Fibroblast of pulmonary artery (primary cell): Measurements from ENCODE around the gene UACA.

Experiments used
- DNase-seq: peaks from one replicate; pipeline ENCODE4 v3.0.0-alpha.2; 2010; ENCODE audit warnings: low read depth
- H3K4me3 ChIP-seq: replicated peaks from 2 replicates; pipeline ENCODE4 v1.5.1; 2011; ENCODE audit warnings: low read depth, mild to moderate bottlenecking, control low read depth, low read length, moderate library complexity
- TF ChIP-seq, protein P1 (sequence below): IDR thresholded peaks from 2 replicates; pipeline ENCODE4 v1.5.1; 2011; ENCODE audit warnings: mild to moderate bottlenecking, control low read depth, low read length, inconsistent platforms; ENCODE audit errors: missing control alignments

The UACA gene

DNA sequence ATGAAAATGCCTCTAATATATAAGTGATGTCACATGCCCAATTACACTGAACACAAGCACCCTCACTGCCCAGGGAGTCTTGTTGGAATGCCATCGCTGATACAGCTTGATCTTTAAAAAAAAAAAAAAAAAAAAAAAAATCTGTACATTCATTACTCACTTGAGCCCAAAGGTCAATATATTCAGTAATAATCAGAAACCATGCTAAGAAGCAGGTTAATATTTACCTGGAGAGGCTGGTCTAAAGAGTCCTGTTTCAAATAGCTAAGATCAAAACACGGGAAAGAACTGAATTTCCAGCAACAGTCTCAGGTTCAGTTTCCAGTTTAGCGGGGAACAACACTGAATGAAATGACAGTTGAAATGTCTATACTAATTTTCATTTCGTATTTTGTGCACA, 109.9 kb downstream of the UACA start:
- DNase-seq, result no peak
- TF ChIP-seq, protein P1, sequence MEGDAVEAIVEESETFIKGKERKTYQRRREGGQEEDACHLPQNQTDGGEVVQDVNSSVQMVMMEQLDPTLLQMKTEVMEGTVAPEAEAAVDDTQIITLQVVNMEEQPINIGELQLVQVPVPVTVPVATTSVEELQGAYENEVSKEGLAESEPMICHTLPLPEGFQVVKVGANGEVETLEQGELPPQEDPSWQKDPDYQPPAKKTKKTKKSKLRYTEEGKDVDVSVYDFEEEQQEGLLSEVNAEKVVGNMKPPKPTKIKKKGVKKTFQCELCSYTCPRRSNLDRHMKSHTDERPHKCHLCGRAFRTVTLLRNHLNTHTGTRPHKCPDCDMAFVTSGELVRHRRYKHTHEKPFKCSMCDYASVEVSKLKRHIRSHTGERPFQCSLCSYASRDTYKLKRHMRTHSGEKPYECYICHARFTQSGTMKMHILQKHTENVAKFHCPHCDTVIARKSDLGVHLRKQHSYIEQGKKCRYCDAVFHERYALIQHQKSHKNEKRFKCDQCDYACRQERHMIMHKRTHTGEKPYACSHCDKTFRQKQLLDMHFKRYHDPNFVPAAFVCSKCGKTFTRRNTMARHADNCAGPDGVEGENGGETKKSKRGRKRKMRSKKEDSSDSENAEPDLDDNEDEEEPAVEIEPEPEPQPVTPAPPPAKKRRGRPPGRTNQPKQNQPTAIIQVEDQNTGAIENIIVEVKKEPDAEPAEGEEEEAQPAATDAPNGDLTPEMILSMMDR, result no peak
- no peak overlapping the region for H3K4me3 ChIP-seq

DNA sequence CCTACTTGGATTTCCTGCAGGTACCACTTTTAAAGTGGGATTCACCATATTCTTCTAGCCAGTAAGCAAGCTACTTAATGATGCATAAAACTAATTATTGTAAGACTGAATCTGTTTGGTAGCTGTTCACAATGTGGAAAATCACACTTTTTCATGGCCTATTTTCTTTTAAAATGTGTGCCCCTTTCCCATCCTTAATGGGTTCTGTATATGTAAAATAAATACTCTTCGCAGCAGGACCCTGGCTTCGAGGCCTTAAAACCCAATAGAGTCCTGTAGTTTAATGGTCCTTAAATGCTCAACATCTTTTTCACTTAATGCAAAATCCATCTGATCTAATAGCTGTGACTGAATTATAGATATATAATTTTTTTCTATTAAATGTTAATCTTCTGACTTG, 111.0 kb downstream of the UACA start:
- H3K4me3 ChIP-seq, result no peak overlapping the region
- TF ChIP-seq, protein P1, result no peak
- DNase-seq, result no peak

DNA sequence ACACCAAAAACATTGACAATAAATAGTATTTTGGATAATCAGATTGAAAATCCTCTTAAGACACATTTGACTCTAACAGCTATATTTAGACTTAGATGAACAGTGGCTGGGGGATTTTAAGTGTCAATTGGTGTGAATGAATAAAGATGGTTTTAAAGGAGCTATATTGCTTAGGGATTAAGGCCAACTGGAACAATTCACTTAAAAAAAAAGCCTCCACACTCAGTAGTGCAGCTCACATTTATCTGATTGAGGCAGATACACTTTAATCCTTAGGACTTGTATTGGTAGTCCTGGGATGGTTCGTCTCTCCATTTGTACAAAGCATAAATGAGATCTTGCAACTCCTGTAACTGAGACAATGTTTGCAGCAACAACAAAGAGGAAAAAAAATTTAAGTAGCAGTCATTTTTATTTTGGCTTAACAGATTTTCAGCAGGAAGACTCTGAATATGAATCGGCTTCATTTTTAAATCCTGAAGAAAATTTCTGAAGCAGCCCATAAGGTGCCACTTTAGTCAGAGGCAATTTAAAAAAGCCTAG, 112.0 kb downstream of the UACA start:
- DNase-seq, result no peak
- TF ChIP-seq, protein P1, result no peak
- H3K4me3 ChIP-seq, result no peak overlapping the region

DNA sequence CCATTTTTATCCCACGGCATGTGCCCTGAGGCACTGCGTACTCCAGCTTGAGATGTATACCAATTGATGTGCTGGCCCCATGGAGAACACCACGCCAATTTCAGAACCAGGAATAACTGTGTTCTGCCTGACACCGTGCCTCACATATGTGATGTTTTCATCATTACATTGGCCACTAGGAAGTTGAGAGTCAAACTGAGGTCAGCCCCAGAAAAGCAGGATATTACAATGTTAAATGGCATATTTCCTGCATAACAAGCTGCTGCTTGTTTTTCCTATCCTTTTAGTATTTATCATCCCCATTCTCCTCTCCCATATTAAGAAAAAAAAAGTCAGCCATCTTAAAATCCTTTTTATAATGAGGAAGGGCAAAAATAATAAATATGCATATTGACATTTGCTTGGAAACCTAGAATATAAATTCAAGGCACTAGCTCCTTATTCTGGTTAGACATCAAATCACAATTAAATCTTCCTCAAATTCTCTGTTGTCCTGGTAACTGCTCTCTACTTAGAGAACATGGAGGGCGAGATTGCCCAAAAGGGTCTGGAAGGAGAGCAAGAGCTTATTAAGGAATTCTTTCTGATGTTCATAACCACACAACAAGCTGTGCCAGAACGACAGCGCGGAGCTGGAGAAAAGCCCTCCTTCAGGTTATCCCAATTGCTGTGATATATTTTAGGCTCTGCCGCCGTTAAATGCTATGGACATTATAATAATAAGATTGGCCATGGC, 112.6 kb downstream of the UACA start:
- TF ChIP-seq, protein P1, result no peak
- peak; percentile 18 for DNase-seq
- H3K4me3 ChIP-seq, result no peak overlapping the region

DNA sequence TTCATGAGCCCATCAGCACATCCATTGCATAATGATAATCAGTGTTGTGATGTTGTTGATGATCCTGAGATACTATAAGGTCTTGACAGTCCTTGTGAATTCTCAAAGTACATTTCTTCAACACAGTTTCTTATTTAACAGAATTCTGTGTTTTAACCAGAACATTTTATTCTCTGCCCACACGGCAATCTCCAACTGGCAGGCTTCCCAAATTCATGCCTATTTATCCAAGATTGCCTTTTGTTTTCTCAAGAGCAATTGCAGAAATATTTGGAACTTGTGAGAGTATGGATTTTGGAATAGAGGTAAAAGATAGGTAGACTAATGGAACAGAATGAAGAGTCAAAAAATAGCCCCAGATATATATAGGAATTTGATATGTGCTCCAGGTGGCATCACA, 116.0 kb downstream of the UACA start:
- TF ChIP-seq, protein P1, result no peak
- DNase-seq, result peak; percentile 19
- no peak overlapping the region for H3K4me3 ChIP-seq

DNA sequence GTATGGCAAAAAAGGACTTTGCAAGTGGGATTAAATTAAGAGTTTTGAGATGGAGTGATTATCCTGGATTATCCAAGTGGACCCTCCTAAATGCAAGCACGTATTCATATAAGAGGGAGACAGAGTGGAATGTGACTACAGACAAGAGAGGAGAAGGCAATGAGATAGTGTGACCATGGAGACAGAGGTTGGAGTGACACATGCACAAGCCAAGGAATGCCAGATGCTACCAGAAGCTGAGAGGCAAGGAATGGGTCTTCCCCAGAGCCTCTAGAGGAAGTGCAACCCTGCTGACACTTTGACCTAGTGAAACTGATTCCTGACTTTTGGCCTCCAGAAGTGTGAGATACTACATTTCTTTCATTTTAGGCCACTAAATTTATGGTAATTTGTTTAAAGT, 117.2 kb downstream of the UACA start:
- no peak for DNase-seq
- TF ChIP-seq, protein P1, result no peak
- no peak overlapping the region for H3K4me3 ChIP-seq

DNA sequence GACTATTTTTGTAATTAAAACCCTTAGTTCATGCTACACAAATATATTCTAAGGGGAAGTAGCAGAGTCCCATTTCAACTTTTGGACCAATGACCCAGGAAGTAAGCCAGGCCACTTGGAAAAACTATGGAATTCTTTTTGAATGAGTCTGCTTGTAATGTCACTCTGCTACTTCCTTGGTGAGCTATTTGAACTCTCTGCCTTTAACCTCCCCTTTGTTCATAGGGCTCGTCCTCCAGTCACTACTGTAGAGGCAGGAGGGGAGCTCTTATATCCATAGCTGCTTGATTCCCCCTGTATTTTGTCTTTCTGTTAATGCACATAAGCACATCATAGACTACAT, 119.6 kb downstream of the UACA start:
- TF ChIP-seq, protein P1, result no peak
- DNase-seq, result peak; percentile 29
- no peak overlapping the region for H3K4me3 ChIP-seq
